ENCODE measurements around the gene SNAP29.
"Not testable (repeated sequence)": the region's sequence is repeated elsewhere in the genome, so short reads cannot be mapped to it uniquely, and the experiment has no call there.

The SNAP29 gene

GRCh38 chr22:20815477-20816050, 43.2 kb upstream of the SNAP29 start:
- no peak for DNase-seq (ENCODE audit: low read depth, low spot score)
- H3K9me3 ChIP-seq (ENCODE audit: low read depth, low read length), result no peaks in the 10 kb centered on the region
- TF ChIP-seq FOXP2 (optimal IDR thresholded peaks at IDR 0.05; ENCODE audit: control extremely low read depth, extremely low read length, insufficient read depth), result no peak
- no peak for TF ChIP-seq EZH2 (IDR thresholded peaks at IDR 0.05)
- no peak for TF ChIP-seq POLR2AphosphoS5 (IDR thresholded peaks at IDR 0.05; ENCODE audit: borderline replicate concordance, low read depth, low read length)
- no peak overlapping the region for H3K27ac ChIP-seq
- peaks cover 14% of the 10 kb centered on the region; the same call in 1 of the 2 replicates for H3K36me3 ChIP-seq (ENCODE audit: insufficient read depth, low read length)
- no peak overlapping the region for H3K4me3 ChIP-seq
- no peak overlapping the region for H3K9ac ChIP-seq (ENCODE audit: insufficient read length)

GRCh38 chr22:20816559-20816958, 42.2 kb upstream of the SNAP29 start:
- no peak for TF ChIP-seq POLR2AphosphoS5 (IDR thresholded peaks at IDR 0.05; ENCODE audit: borderline replicate concordance, low read depth, low read length)
- TF ChIP-seq FOXP2 (optimal IDR thresholded peaks at IDR 0.05; ENCODE audit: control extremely low read depth, extremely low read length, insufficient read depth), result no peak
- no peak for TF ChIP-seq EZH2 (IDR thresholded peaks at IDR 0.05)
- no peak overlapping the region for H3K4me3 ChIP-seq
- no peak for DNase-seq (ENCODE audit: low read depth, low spot score)
- no peak overlapping the region for H3K27ac ChIP-seq
- H3K9ac ChIP-seq (ENCODE audit: insufficient read length), result no peak overlapping the region
- peaks cover 14% of the 10 kb centered on the region; the same call in 1 of the 2 replicates for H3K36me3 ChIP-seq (ENCODE audit: insufficient read depth, low read length)
- no peaks in the 10 kb centered on the region for H3K9me3 ChIP-seq (ENCODE audit: low read depth, low read length)

- Histone ChIP-seq H3K27ac (no peak overlapping the region), H3K9me3 (ENCODE audit: low read depth, low read length) (no peaks in the 10 kb centered on the region), H3K9ac (ENCODE audit: insufficient read length) (no peak overlapping the region), H3K4me3 (no peak overlapping the region), H3K36me3 (ENCODE audit: insufficient read depth, low read length) (peaks cover 9% of the 10 kb centered on the region; the same call in 1 of the 2 replicates)
- no peak for TF ChIP-seq FOXP2 (optimal IDR thresholded peaks at IDR 0.05; ENCODE audit: control extremely low read depth, extremely low read length, insufficient read depth)
- no peak for TF ChIP-seq POLR2AphosphoS5 (IDR thresholded peaks at IDR 0.05; ENCODE audit: borderline replicate concordance, low read depth, low read length)
- no peak for TF ChIP-seq EZH2 (IDR thresholded peaks at IDR 0.05)
- DNase-seq (ENCODE audit: low read depth, low spot score), result no peak
Measured at GRCh38 chr22:20818471-20818870, 40.3 kb upstream of the SNAP29 start.

GRCh38 chr22:20819471-20819870, 39.3 kb upstream of the SNAP29 start:
- Histone ChIP-seq H3K9me3 (ENCODE audit: low read depth, low read length) (no peaks in the 10 kb centered on the region), H3K9ac (ENCODE audit: insufficient read length) (no peak overlapping the region), H3K27ac (no peak overlapping the region), H3K4me3 (no peak overlapping the region), H3K36me3 (ENCODE audit: insufficient read depth, low read length) (peaks cover 9% of the 10 kb centered on the region; the same call in 1 of the 2 replicates)
- TF ChIP-seq EZH2 (IDR thresholded peaks at IDR 0.05), result no peak
- TF ChIP-seq FOXP2 (optimal IDR thresholded peaks at IDR 0.05; ENCODE audit: control extremely low read depth, extremely low read length, insufficient read depth), result no peak
- no peak for TF ChIP-seq POLR2AphosphoS5 (IDR thresholded peaks at IDR 0.05; ENCODE audit: borderline replicate concordance, low read depth, low read length)
- DNase-seq (ENCODE audit: low read depth, low spot score), result no peak

GRCh38 chr22:20821717-20822239, 37.0 kb upstream of the SNAP29 start:
- not testable (repeated sequence) for H3K4me3 ChIP-seq; H3K9me3 ChIP-seq (ENCODE audit: low read depth, low read length); H3K36me3 ChIP-seq (ENCODE audit: insufficient read depth, low read length); H3K9ac ChIP-seq (ENCODE audit: insufficient read length); DNase-seq (ENCODE audit: low read depth, low spot score); H3K27ac ChIP-seq

- no peak for TF ChIP-seq EZH2 (IDR thresholded peaks at IDR 0.05)
- TF ChIP-seq FOXP2 (optimal IDR thresholded peaks at IDR 0.05; ENCODE audit: control extremely low read depth, extremely low read length, insufficient read depth), result no peak
- TF ChIP-seq POLR2AphosphoS5 (IDR thresholded peaks at IDR 0.05; ENCODE audit: borderline replicate concordance, low read depth, low read length), result no peak
- Histone ChIP-seq H3K4me3 (no peak overlapping the region), H3K9me3 (ENCODE audit: low read depth, low read length) (no peaks in the 10 kb centered on the region), H3K36me3 (ENCODE audit: insufficient read depth, low read length) (peaks cover 4% of the 10 kb centered on the region; the same call in 1 of the 2 replicates), H3K9ac (ENCODE audit: insufficient read length) (no peak overlapping the region), H3K27ac (no peak overlapping the region)
- DNase-seq (ENCODE audit: low read depth, low spot score), result no peak
Measured at GRCh38 chr22:20822240-20822639, 36.6 kb upstream of the SNAP29 start.

GRCh38 chr22:20823264-20823663, 35.5 kb upstream of the SNAP29 start:
- H3K36me3 ChIP-seq (ENCODE audit: insufficient read depth, low read length), result peaks cover 4% of the 10 kb centered on the region; the same call in 1 of the 2 replicates
- H3K4me3 ChIP-seq, result no peak overlapping the region

GRCh38 chr22:20825216-20825615, 33.6 kb upstream of the SNAP29 start:
- not testable (repeated sequence) for DNase-seq (ENCODE audit: low read depth, low spot score); H3K9ac ChIP-seq (ENCODE audit: insufficient read length); H3K27ac ChIP-seq; H3K4me3 ChIP-seq; H3K36me3 ChIP-seq (ENCODE audit: insufficient read depth, low read length); H3K9me3 ChIP-seq (ENCODE audit: low read depth, low read length)

More at GRCh38 chr22:20823264-20823663, 35.5 kb upstream of the SNAP29 start:
- no peak for DNase-seq (ENCODE audit: low read depth, low spot score)
- no peak overlapping the region for H3K27ac ChIP-seq
- H3K9me3 ChIP-seq (ENCODE audit: low read depth, low read length), result no peaks in the 10 kb centered on the region
- H3K9ac ChIP-seq (ENCODE audit: insufficient read length), result no peak overlapping the region
- TF ChIP-seq FOXP2 (optimal IDR thresholded peaks at IDR 0.05; ENCODE audit: control extremely low read depth, extremely low read length, insufficient read depth) (no peak), EZH2 (IDR thresholded peaks at IDR 0.05) (no peak), POLR2AphosphoS5 (IDR thresholded peaks at IDR 0.05; ENCODE audit: borderline replicate concordance, low read depth, low read length) (no peak)

- no peaks in the 10 kb centered on the region for H3K9me3 ChIP-seq (ENCODE audit: low read depth, low read length)
- no peak for TF ChIP-seq POLR2AphosphoS5 (IDR thresholded peaks at IDR 0.05; ENCODE audit: borderline replicate concordance, low read depth, low read length)
- peaks cover 4% of the 10 kb centered on the region; the same call in 1 of the 2 replicates for H3K36me3 ChIP-seq (ENCODE audit: insufficient read depth, low read length)
- no peak for DNase-seq (ENCODE audit: low read depth, low spot score)
- H3K4me3 ChIP-seq, result no peak overlapping the region
- no peak overlapping the region for H3K27ac ChIP-seq
- H3K9ac ChIP-seq (ENCODE audit: insufficient read length), result no peak overlapping the region
Measured at GRCh38 chr22:20825624-20826023, 33.2 kb upstream of the SNAP29 start.

- not testable (repeated sequence) for H3K27ac ChIP-seq; H3K9ac ChIP-seq (ENCODE audit: insufficient read length); H3K9me3 ChIP-seq (ENCODE audit: low read depth, low read length); H3K36me3 ChIP-seq (ENCODE audit: insufficient read depth, low read length); H3K4me3 ChIP-seq; DNase-seq (ENCODE audit: low read depth, low spot score)
Measured at GRCh38 chr22:20826373-20827152, 32.2 kb upstream of the SNAP29 start.

Data from SK-N-MC (cell line).